Activated T-cell treated with anti-CD3 and anti-CD28 coated beads for 1 hour (primary cell): ENCODE measurements around the gene PPP1R14D.

Experiments
- DNase-seq: peaks from one replicate; pipeline ENCODE4 v3.0.0-alpha.2; 2020; ENCODE audit warnings: low read depth

The PPP1R14D gene

DNA sequence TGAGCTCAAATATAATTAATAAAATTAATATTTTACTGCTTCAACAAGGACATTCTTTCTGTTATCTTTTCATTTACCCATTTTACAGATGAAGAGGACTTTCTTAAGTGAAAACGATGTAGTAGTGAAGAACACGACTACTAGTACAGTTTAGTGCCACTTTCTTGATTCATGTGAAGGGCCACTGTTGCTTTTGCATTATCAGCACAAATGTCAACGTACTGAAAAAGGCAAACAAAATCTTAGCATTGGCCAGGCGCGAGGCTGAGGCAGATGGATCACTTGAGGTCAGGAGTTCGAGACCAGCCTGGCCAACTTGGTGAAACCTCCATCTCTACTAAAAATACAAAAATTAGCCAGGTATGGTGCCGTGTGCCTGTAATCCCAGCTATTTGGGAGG, 9.5 kb downstream of the PPP1R14D start:
- DNase-seq = no peak

DNA sequence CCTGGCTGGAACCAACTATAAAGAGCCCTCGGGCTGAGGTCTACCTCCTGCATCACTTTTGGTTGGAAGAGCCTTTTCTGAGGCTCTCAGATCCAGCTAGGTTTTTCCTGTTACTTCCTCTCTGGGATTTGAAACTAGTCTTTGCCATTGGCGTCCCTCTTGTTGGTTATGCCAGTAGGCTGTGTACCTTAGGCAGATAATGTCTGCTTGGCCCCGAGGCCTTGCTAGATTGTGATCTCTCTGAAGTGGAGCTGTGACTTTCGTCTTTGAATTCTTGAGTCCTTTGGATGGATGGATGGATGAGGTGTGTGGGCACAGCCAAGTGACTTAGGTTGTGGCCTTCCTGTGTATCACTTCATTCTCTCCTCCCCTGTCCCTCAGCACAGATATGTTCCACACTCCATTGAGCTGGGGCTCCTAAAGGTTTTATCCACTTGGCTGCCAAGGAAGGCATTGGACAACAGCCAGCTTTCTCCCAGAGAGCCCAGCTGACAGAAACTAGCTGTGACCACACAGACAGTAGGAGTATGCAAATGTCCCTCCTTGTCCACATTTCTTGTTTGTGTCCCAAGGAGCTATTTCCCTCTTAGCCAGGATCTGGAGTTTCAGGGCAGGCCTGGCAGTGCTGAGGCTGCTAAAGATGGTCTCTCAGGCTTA, 13.3 kb downstream of the PPP1R14D start:
- DNase-seq = no peak

DNA sequence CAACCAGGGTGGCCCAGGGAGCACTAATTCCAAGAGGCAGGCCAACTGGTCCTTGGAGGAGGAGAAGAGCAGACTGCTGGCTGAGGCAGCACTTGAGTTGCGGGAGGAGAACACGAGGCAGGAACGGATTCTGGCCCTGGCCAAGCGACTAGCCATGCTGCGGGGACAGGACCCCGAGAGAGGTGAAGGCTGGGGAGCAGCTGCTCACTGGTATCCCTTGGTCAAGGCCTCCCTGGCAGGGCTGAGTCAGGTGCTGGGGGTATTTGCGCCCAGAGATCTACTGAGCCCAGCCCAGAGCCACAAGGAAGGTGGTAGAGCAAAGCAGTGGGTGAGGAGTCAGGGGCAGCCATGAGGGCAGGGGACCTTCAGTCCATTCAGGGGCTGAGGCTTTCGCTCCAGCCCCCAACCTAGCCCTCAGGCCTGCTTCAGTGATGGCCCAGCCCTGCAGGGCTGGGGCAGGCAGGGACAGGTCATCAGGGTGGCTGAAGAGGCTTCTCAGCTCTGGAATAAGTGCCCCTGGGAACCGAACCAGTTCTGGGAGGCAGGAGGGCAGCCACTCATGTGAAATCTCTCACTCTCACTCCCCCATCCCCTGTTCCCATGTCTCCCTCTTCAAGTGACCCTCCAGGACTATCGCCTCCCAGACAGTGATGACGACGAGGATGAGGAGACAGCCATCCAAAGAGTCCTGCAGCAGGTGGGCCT, 15.6 kb downstream of the PPP1R14D start:
- DNase-seq = no peak

DNA sequence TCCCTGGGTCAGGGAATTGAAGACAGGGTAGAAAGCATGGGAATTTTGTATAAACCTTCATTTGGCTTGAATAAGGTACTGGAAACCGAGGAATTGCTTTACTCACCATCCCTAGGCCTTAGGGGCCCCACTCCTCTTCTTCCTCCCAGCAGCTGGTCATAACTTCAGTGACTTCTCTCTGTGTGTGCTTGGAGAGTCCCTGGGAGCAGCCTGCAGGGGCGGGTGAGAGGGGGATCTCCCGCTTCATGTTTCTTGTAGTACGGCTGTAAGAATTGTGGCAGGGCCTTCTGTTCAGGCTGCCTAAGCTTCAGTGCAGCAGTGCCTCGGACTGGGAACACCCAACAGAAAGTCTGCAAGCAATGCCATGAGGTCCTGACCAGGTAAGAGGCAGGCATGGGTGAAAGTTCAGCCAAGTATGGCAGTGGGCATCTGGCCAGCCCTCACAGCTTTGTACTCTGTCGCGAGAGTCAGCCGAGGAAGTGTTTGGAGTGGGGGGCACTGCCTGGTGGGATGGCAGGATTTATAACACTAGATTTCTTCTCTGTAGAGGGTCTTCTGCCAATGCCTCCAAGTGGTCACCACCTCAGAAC, 19.6 kb downstream of the PPP1R14D start:
- DNase-seq = no peak

DNA sequence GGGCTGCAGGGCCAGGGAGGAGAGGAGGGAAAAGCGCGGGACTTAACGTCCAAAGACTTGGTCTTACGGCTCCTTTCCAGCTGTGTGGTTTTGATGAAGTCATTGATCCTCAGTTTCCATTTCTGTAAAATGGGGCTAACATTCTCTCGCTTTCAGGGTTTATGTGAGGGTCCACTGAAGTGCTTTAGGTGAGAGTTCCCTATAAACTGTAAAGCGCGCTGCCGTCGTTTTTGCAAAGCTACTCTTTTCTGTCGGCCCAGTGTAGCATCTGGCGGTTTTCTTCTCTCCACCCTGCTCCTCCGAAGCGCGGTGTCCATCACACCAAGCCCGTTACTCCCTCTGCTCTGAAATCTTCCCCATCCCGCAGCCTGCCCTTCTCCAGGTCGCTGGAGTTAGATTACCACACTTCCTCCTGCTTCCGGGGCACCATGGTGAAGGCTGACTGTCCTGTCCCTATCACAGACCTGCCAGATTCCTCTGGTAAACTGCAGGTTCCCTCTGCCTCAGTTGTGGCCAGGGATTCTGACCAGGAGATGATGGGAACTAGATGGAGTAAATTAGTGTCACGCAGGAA, 20.5 kb downstream of the PPP1R14D start:
- DNase-seq = no peak

DNA sequence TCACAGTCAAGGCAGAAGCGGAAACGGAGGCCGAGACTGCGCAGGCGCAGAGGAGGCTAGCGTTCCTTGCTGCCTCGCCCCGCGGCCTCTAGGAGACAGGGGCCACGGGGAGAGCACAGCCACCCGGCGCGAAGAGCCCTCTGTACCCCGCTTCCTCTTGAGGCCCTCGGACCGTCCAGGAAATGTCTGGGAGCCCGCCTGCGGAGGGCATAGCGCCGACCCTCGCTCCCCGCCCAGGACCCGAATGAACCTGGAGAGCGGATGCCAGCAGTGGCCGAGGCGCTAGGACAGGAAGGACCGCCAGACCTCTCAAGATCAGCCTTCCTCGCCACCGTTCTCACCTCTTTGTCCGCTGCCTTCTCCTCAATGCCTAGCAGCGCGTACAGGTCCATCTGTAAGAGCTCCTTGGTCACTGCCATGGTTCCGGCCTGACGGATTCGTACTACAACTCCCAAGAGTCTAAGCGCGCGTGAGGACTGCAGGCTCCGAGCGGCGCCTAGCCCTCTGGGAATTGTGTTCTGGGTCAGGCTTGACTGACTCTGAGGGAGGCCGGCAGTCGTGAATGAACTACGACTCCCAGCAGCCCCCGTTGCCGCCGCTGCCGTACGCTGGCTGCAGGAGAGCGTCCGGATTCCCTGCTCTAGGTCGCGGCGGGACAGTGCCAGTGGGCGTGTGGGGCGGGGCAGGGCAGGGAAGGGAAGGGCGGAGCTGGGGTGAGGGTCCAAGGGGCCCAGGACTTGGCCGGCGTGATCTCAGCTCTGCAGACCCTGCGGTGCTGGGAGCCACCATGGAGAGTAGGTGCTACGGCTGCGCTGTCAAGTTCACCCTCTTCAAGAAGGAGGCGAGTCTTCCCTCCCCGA, 21.2 kb downstream of the PPP1R14D start, which contains the start of the genes DNAJC17 and ZFYVE19:
TSS of gene DNAJC17 (minus strand) at position 446 of the 860 bp plus-strand sequence. CDS start at position 419, 27 bp downstream.
TSS of gene ZFYVE19 (plus strand) at position 62 of the 860 bp plus-strand sequence. CDS start at position 563, 501 bp downstream.
- DNase-seq = peak; percentile 94

DNA sequence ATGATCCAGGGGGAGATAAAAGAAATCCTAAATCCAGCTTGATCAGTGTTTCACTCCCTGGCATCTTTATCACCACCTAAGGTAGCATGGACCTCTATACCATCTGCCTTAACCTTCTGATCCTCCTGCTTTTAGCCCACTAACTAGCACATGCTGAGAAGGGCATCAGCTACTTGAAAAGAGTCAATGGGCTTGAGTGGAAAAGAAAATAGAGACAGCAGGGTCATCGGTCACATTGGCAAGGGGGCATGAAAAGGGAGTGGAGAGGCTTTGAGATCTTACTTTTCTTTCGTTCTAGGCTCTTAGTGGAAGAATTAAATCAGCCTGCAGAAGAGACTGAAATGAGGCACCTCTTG, 21.9 kb downstream of the PPP1R14D start:
- DNase-seq = no peak

DNA sequence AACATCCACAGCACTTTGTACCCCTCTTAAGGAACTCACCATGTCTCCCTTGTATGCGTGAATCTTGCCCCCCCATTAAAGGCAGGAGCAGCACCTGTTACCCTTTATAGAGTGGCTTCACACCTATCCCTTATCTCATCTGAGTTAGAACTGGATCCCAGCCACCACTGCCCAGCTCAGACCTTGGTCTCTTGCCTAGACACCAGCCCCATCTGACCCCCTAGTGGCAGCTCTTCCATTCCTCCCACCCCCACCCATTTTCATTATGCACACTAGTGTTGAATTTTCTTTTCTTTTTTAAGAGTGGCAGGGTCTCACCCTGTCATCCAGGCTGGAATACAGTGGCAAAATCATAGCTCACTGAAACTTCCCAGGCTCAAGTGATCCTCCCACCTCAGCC, 24.8 kb downstream of the PPP1R14D start:
- DNase-seq = no peak

DNA sequence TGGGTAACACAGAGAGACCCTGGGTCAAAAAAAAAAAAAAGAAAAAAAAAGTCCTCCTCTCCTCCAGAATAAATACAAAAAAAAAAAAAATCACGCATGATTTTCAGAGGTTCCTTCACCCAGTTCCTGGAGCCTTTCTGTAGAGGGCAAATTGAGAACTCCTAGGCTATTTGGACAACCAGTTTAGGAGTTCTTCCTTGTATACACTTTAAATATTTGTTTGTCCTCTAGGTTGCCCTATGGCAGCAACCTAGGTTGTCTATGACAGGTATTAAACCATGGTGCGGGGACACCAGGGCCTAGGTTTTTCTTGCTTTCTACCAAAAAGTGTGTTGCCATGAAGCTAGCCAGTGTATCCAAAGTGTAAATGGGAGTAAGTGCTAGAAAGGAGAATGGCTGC, 25.4 kb downstream of the PPP1R14D start:
- no peak for DNase-seq

DNA sequence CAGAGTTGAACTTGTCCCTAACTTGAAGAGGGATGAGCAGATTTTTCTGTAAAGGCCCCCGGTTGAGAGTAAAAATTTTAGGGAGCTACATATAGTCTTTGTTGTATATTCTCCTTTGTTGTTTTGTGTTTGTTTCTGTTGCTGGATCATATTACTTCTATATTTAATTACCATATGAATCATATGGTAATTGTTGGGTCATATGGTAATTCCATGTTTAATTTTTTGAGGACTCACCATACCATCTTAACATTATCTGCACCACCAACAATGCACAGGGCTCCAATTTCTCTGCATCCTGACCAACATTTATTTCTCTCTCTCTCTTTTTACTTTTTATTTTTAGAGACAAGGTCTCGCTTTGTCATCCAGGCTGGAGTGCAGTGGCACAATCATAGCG, 29.0 kb downstream of the PPP1R14D start:
- no peak for DNase-seq

DNA sequence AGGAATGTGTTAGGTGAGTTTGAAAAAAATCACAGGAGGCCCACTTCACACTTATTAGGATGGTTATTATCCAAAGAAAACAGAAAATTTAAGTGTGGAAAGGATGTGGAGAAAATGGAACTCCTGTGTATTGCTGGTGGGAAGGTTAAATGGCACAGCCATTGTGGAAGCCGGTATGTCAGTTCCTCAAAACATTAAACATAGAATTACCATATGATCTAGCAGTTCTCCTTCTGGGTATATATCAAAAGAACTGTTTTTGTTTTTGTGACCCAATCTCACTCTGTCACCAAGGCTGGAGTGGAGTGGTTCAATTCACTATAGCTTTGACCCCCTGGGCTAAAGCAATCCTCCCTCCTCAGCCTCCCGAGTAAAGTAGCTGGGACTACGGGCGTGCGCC, 32.0 kb downstream of the PPP1R14D start:
- DNase-seq = no peak

DNA sequence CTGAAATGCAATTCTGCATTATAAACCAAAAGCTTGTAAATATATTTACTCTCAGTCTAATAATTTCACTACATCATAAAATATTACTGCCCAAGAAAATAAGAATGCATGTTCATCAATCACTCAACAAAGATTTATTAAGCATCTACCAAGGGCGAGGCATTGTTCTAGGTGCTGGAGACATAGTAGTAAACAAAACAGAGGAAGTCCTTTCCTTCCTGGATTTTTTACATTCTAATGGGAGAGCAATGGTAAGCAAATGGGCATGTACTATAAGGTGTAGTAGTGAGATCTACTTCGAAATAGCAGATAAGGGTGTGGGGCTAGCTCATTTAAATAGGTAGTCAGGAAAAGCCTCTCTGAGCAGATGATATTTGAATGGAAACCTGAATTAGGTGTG, 32.5 kb downstream of the PPP1R14D start:
- no peak for DNase-seq

DNA sequence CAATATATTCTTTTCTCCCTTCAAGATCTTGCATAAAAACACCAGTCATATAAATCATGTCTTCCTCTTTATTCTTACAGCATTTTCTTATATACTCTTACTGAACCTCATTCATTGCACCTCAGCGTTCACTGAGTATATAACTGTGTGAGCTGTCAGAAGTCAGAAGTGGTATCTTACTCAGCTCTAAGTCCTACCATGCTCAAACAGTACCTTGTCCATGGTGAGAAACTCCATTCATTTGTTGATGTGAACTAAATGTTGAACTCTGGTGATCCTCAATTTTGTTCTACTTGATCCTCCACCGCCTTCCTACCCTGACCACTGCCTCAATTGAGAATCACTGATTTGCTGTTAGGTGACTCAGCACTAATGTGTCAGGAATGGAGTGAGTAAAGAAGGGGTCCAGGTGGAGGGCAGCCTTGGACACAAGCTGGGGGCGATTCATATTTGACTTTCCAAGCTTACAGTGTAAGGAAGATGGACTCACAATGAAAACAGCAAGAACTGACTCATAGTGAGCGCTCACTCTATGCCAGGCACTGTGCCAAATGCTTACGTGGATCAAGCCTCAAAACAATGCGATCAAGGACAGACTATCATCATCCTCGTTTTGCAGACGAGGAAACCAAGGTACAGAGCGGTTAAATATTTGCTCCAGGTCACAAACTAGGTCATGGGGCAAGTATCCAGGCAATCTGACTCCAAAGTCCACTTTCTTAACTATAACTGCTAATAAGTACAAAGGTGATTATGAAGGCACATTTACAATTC, 35.1 kb downstream of the PPP1R14D start:
- DNase-seq = no peak

DNA sequence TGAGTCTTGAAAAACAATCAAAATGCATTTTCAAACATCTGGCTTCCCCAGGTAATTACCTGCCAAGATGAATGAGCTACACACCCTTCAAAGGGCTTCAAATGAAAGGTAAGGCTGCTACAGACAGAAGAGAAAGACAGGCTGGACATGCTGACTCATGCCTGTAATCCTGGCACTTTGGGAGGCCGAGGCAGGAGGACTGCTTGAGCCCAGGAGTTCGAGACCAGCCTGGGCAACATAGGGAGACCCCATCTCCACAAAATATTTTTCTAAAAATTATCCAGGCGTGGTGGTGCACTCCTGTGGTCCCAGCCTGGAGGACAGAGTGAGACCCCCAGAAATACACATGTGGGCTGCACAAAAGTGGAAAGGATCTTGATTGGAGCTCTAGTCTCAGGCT, 36.1 kb downstream of the PPP1R14D start:
- DNase-seq = no peak

DNA sequence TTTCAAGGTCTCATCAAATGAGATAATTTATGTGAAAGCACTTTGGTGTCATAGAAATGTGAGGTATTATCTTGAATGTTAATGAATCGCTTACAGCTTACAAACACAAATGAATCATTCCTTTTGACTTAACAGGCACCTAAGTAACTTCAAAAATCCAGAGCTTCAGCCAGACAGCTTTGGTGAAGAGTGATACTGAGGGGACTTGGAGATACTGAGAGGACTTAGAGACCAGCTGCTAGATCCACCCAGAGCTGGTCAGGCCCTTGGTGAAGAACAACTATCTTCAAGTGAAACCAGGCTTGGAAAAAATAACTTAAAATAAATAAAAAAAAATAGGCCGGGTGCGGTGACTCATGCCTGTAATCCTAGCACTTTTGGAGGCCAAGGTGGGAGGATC, 37.8 kb downstream of the PPP1R14D start:
- DNase-seq = no peak

DNA sequence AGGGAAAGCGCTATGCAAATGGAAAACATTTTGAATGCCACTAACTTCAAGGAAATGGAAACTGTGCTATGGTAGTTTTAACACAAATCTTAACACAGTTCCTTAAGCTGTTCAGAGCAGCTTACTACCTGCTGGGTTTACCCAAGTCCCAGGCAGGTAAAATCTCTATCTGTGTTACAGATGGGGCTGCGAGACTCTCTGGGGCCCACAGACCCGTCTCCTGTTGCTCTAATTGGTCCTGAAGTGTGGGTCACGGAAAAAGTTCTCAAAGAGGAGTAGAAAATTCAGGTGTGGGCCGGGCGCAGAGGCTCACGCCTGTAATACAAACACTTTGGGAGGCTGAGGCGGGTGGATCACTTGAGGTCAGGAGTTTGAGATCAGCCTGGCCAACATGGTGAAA, 38.5 kb downstream of the PPP1R14D start:
- DNase-seq = no peak

DNA sequence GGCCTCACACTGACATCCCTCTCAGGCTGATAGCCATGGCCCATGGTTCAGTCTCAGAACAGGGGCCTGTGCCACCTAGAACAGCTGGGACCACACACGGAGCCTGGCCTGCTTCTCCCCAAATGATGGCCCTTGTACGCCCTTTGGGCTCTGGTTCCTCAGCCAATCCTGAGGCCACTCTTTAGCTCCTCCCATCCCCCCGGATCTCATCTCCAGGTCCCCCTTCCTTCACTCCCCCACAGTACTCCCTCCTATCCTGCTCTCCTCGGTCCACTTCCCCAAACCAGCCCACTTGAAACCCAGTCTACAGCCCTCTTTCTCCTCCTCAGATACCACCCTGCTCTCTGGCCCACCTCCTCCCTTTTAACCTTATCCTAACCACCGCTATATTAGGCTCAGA, 39.4 kb downstream of the PPP1R14D start:
- DNase-seq = no peak

DNA sequence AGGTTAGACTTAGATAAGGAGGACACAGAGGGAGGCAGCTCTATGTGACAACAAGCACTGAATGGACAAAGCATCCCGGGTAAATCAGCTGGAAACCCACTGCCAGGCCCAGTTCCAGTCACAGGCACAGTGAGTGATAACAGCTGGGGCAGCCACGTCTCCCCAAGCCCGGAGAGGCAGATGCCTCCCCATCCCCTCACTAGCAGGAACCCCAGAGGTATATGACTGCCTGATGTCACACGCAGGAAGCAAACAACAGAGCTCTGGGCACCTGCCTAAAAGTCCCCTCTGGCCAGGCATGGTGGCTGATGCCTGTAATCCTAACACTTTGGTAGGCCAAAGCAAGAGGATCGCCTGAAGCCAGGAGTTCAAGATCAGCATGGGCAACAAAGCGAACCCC, 40.5 kb downstream of the PPP1R14D start:
- no peak for DNase-seq

DNA sequence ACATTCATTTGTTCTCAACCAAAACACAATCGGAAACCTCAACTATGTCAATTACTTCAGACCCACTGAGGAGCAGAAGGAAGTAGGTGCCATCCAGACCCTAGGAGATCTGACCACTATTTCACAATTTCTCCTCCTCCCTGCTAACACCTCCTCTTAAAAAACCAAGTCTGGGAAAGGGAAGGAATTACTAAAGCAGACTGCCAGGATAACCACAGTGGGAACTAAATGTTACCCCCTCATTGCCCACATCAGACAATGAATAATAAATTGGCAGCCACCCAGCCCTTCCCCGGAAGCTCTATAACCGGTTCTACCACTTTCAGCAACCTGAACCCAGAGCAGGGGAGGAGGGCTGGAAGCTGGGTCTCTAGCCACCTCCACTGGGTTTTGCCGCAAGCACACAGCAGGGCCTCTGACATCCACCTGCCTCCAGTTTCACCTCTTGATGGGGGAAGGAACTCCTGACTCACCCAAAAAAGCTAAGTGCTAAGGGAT, 41.1 kb downstream of the PPP1R14D start:
- no peak for DNase-seq

DNA sequence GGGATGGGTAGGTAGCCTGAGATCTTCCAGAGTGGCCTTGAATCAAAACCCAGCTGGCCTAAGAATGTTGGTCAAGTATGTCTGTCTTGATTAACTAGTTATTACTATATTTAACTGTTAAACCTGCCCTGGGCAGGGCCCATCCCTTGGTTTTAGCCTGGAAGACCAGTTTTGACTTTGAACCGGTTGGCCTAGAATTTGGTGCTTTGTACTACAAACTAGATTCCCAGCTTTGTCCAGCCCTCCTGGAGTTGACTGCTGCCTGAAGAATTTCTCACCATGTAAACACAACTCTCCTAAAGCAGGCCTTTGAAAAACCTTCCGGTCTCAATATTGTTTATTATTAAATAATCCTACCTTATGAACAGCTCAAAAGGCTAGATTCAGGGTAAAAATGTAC, 42.7 kb downstream of the PPP1R14D start:
- DNase-seq = no peak

DNA sequence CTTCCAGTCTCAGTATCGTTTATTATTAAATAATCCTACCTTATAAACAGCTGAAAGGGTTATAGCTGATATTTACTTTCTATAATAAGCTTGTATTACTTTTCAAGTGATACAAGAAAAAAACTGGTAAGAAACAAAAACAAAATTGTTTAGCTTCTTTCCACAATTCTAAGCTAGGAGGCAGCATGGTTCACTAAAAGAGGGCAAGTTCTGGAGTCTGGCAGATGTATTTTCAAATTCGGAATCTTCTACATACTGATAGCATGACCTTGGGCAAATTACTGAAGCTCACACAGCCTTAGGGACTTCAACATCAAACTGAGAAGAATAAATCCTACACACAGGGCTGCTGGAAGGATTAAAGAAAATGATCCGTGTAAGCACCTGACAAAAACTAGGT, 43.3 kb downstream of the PPP1R14D start:
- DNase-seq = no peak
